ENCODE data around the gene ZPR1. TPM values are rescaled to one million over a fixed set of nuclear protein-coding genes. Genes with fewer than 3 reads are reported as not detected.

The ZPR1 gene, protein sequence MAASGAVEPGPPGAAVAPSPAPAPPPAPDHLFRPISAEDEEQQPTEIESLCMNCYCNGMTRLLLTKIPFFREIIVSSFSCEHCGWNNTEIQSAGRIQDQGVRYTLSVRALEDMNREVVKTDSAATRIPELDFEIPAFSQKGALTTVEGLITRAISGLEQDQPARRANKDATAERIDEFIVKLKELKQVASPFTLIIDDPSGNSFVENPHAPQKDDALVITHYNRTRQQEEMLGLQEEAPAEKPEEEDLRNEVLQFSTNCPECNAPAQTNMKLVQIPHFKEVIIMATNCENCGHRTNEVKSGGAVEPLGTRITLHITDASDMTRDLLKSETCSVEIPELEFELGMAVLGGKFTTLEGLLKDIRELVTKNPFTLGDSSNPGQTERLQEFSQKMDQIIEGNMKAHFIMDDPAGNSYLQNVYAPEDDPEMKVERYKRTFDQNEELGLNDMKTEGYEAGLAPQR
- 52.0 to 59.2 TPM (median 56.2 TPM) in 5 replicates for total RNA-seq (2022; extraction: Qiagen RNA extraction)

DNA sequence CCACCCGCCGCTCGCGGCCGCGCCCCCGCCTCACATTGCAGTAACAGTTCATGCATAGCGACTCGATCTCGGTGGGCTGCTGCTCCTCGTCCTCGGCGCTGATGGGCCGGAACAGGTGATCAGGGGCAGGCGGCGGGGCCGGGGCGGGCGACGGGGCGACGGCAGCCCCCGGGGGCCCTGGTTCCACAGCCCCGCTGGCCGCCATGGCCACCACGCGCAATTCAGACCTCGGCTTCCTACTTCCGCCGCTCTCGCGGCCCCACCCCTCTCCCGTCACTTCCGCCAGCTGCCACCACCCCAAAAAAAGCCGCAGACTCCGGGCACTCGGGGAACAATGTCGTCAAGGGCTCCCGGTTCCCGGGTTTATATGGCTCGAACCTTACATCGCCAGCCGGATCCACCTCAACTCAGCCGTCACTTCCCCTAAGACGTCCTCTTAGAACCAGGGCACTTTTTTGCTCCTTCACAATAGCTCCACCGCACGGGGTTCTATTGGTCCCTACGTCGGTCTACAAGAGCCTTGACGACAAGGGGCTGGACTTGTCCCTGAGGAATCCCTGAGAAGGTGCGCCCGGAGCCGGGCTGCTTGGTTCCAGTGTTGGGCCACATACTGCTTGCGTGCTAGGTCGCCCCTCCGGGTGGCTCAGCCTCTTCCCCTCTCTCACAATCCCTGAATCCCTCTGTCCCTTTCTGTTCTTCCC lies at the start of gene ZPR1:
ZPR1 (minus strand) TSS at position 238 of the 701 bp plus-strand sequence; CDS start at position 205, 33 bp downstream.

GRCh38 chr11:116829525-116830183 lies 41.8 kb upstream of the ZPR1 start, which contains the start of gene APOC3:
APOC3 (plus strand) TSS chr11:116829907; CDS start chr11:116830583, 676 bp downstream.

DNA sequence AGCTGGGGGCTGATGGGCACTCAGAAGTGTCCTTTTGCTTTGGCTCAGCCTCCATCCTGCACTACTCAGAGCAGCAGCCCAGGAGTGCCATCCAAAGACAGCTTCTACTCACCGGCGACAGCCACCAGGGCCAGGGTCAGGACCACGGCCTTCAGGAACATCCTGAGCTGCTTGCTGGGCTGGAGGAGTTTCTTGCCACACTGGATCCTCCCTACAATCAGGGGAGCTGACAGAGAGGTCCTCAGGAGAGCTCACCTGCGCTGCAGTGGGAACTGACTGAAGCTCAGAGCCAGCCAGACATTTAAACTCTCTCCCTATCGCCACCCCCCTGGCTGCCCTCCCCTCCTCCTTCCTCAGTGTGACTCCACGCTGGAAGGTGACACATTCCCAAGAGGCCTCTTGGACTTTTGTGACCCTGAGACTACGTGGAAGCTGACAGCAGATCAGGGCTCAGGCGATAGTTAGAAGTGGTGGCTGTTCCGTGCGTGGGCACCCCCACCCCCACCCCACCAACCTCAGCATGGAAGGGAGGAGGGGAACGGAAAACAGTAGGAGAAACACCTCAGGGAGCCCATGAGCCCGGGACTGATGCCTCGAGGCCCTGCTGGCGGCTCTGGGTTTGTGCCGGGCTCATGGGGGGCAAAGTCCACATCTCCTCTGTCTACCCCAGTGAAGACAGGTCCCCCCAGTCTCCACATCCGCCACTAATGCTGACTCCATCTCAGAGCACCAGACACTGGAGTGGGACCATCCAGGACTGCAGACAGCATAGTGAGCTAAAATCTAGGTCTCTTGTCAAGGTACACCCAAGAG lies 35.4 kb upstream of the ZPR1 start, which contains the start of gene APOA4:
APOA4 (minus strand) TSS at position 274 of the 813 bp plus-strand sequence; CDS start at position 161, 113 bp downstream.

GRCh38 chr11:116791813-116792143 lies 4.0 kb upstream of the ZPR1 start, which contains the start of gene APOA5:
APOA5 (minus strand) TSS chr11:116791879; CDS start chr11:116791860, 19 bp downstream.

GRCh38 chr11:116772443-116773202 lies 15.2 kb downstream of the ZPR1 start, which contains the start of gene BUD13:
BUD13 (minus strand) TSS chr11:116772987; CDS start chr11:116772964, 23 bp downstream.

Other genes with a start within 250 kb of the ZPR1 start
- gene BUD13, start 15.0 kb downstream of the ZPR1 start, total RNA-seq (2022; extraction: Qiagen RNA extraction): 11.1 to 13.9 TPM (median 11.8 TPM) in 5 replicates
- 0.11 TPM in 1 of 5 replicates, not detected in the others for gene APOA5, start 3.9 kb upstream of the ZPR1 start, total RNA-seq (2022; extraction: Qiagen RNA extraction)
- gene APOA4, start 35.3 kb upstream of the ZPR1 start, total RNA-seq (2022; extraction: Qiagen RNA extraction): not detected in 5 replicates
- gene APOC3, start 41.9 kb upstream of the ZPR1 start, total RNA-seq (2022; extraction: Qiagen RNA extraction): 0.17 TPM in 1 of 5 replicates, not detected in the others
- gene APOA1, start 49.6 kb upstream of the ZPR1 start, total RNA-seq (2022; extraction: Qiagen RNA extraction): 0.14 to 0.65 TPM (median 0.36 TPM) in 5 replicates